ENCODE results near the gene XPR1.

DNA sequence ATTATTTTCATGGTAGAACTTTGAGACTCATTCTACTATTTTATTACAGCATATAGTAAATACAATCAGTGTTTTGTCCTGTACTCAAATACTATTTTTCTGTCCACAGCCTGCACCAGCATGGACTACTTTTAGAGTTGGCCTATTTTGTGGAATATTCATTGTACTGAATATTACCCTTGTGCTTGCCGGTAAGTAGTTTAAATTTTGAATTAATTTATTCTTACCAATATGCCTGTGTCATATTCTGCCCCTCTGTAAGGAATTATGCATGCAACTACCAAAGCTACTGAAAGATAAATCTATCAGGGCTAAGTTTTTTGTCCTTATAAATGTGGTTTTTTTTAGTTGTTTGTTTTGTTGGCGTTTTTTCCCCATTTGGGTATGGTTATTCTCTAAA is 179.5 kb downstream of the XPR1 start:
- TF ChIP-seq EZH2 (IDR thresholded peaks at IDR 0.05; ENCODE audit: insufficient read depth, poor library complexity, severe bottlenecking): no peak
- TF ChIP-seq EZH2phosphoT487 (IDR thresholded peaks at IDR 0.05; ENCODE audit: insufficient read depth, low read depth): no peak

All from GM23248 (cell line).